Measurements from ENCODE around the gene WDR90. TPM values are rescaled to one million over a fixed set of nuclear protein-coding genes. Genes with fewer than 3 reads are reported as not detected.

The WDR90 gene
- total and polyA plus RNA-seq, 2 of the 13 experiments (the other 11 are each of a cell fraction or from before 2014, with no cell fraction given), result 14.9 to 28.9 TPM

- no peak for TF ChIP-seq AHDC1 (CRISPR knock-in tag; IDR thresholded peaks at IDR 0.05; ENCODE audit: borderline replicate concordance)
- peak; percentile 78 for TF ChIP-seq SP2 (CRISPR knock-in tag; IDR thresholded peaks at IDR 0.05)
- TF ChIP-seq FOXJ3 (CRISPR knock-in tag; IDR thresholded peaks at IDR 0.05; ENCODE audit: borderline replicate concordance), result no peak
- TF ChIP-seq EED (CRISPR knock-in tag; IDR thresholded peaks at IDR 0.05), result no peak
- peak; percentile 91 for TF ChIP-seq ZSCAN25 (CRISPR knock-in tag; IDR thresholded peaks at IDR 0.05)
- TF ChIP-seq ZNF44 (CRISPR knock-in tag; IDR thresholded peaks at IDR 0.05), result no peak
- no peak; the same call in 1 of the 2 replicates for TF ChIP-seq ZNF256 (CRISPR knock-in tag; conservative IDR thresholded peaks at IDR 0.05)
- TF ChIP-seq TEF (CRISPR knock-in tag; IDR thresholded peaks at IDR 0.05), result no peak
- TF ChIP-seq ZNF318 (CRISPR knock-in tag; IDR thresholded peaks at IDR 0.05), result no peak; the same call in 1 of the 2 replicates
- TF ChIP-seq SNAI1 (CRISPR knock-in tag; IDR thresholded peaks at IDR 0.05; ENCODE audit: borderline replicate concordance), result no peak
- TF ChIP-seq MIER3 (CRISPR knock-in tag; IDR thresholded peaks at IDR 0.05; ENCODE audit: borderline replicate concordance), result peak; percentile 44; the same call in 1 of the 2 replicates
- TF ChIP-seq SMC3 (IDR thresholded peaks at IDR 0.05; ENCODE audit: low read length), result no peak
- TF ChIP-seq ZNF121 (CRISPR knock-in tag; IDR thresholded peaks at IDR 0.05), result no peak
- peak; percentile 59; the same call in 1 of the 2 replicates for TF ChIP-seq ZNF614 (CRISPR knock-in tag; IDR thresholded peaks at IDR 0.05; ENCODE audit: borderline replicate concordance)
- peak; percentile 48; the same call in 1 of the 2 replicates for TF ChIP-seq ZFP90 (CRISPR knock-in tag; IDR thresholded peaks at IDR 0.05; ENCODE audit: borderline replicate concordance)
Observed at GRCh38 chr16:667780-668518, 18.8 kb downstream of the WDR90 start, which contains the start of gene RHOT2 (continued).
